Epidermal melanocyte (primary cell): ENCODE measurements around the gene ZNF555.

ENCODE experiments used
- DNase-seq: peaks from one replicate; pipeline ENCODE4 v3.0.0; 2011; ENCODE audit warnings: low spot score; ENCODE audit not compliant: insufficient read length

The ZNF555 gene

GRCh38 chr19:2824129-2824528 lies 17.1 kb upstream of the ZNF555 start:
- no peak for DNase-seq

GRCh38 chr19:2827022-2827421 lies 14.3 kb upstream of the ZNF555 start:
- DNase-seq = no peak

GRCh38 chr19:2827840-2828489 lies 13.3 kb upstream of the ZNF555 start:
- DNase-seq = no peak

GRCh38 chr19:2834294-2834871 lies 6.9 kb upstream of the ZNF555 start:
- no peak for DNase-seq

- DNase-seq = no peak
Observed at GRCh38 chr19:2837430-2837829, 3.8 kb upstream of the ZNF555 start.

- no peak for DNase-seq
Observed at GRCh38 chr19:2841855-2842574, 740 bp downstream of the ZNF555 start.

- no peak for DNase-seq
Observed at GRCh38 chr19:2845107-2845506, 3.8 kb downstream of the ZNF555 start.

GRCh38 chr19:2846180-2846894 lies 5.1 kb downstream of the ZNF555 start:
- no peak for DNase-seq

GRCh38 chr19:2847507-2847906 lies 6.2 kb downstream of the ZNF555 start:
- no peak for DNase-seq

GRCh38 chr19:2848616-2849015 lies 7.3 kb downstream of the ZNF555 start:
- no peak for DNase-seq

GRCh38 chr19:2850256-2850925 lies 9.1 kb downstream of the ZNF555 start:
- DNase-seq = no peak

- no peak for DNase-seq
Observed at GRCh38 chr19:2852598-2852997, 11.3 kb downstream of the ZNF555 start.

GRCh38 chr19:2853015-2853606 lies 11.8 kb downstream of the ZNF555 start:
- DNase-seq = no peak

GRCh38 chr19:2854849-2855248 lies 13.6 kb downstream of the ZNF555 start:
- no peak for DNase-seq

GRCh38 chr19:2856457-2857050 lies 15.3 kb downstream of the ZNF555 start:
- no peak for DNase-seq

- DNase-seq = no peak
Observed at GRCh38 chr19:2858864-2859263, 17.6 kb downstream of the ZNF555 start.

- no peak for DNase-seq
Observed at GRCh38 chr19:2863816-2864215, 22.5 kb downstream of the ZNF555 start.

GRCh38 chr19:2865334-2866100 lies 24.2 kb downstream of the ZNF555 start:
- DNase-seq = no peak

GRCh38 chr19:2866495-2867024 lies 25.3 kb downstream of the ZNF555 start:
- DNase-seq = no peak
